ENCODE measurements around the gene PRAMEF12.

DNA sequence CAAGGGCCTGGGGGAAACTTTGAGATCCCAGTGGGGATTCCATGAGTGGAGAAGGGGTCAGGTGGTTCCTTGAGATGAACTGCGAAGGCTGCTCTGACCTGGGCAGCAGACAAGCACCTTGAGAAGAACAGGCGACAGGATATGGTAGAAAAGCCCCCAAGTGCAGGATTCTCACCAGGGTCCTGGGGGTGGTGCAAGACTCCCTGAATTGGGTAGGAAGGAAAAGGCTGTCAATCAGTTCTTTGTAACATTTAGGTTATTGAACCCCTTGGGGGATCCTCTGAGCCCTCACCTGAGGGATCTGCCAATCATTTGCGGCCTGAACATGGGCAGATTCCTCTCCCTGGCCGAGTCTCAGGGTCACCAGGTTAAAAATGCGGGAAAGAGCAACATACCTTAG is 2.4 kb upstream of the PRAMEF12 start:
- TF ChIP-seq, protein P1, sequence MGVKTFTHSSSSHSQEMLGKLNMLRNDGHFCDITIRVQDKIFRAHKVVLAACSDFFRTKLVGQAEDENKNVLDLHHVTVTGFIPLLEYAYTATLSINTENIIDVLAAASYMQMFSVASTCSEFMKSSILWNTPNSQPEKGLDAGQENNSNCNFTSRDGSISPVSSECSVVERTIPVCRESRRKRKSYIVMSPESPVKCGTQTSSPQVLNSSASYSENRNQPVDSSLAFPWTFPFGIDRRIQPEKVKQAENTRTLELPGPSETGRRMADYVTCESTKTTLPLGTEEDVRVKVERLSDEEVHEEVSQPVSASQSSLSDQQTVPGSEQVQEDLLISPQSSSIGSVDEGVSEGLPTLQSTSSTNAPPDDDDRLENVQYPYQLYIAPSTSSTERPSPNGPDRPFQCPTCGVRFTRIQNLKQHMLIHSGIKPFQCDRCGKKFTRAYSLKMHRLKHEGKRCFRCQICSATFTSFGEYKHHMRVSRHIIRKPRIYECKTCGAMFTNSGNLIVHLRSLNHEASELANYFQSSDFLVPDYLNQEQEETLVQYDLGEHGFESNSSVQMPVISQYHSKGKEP (tag by site-specific recombination; IDR thresholded peaks at IDR 0.05): no peak
- no peak for TF ChIP-seq ZNF785 (tag by site-specific recombination; IDR thresholded peaks at IDR 0.05)
- no peak for TF ChIP-seq ZNF510 (tag by site-specific recombination; IDR thresholded peaks at IDR 0.05; ENCODE audit: insufficient replicate concordance)
- TF ChIP-seq, protein P2, sequence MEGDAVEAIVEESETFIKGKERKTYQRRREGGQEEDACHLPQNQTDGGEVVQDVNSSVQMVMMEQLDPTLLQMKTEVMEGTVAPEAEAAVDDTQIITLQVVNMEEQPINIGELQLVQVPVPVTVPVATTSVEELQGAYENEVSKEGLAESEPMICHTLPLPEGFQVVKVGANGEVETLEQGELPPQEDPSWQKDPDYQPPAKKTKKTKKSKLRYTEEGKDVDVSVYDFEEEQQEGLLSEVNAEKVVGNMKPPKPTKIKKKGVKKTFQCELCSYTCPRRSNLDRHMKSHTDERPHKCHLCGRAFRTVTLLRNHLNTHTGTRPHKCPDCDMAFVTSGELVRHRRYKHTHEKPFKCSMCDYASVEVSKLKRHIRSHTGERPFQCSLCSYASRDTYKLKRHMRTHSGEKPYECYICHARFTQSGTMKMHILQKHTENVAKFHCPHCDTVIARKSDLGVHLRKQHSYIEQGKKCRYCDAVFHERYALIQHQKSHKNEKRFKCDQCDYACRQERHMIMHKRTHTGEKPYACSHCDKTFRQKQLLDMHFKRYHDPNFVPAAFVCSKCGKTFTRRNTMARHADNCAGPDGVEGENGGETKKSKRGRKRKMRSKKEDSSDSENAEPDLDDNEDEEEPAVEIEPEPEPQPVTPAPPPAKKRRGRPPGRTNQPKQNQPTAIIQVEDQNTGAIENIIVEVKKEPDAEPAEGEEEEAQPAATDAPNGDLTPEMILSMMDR (tag by site-specific recombination; IDR thresholded peaks at IDR 0.05): no peak
- TF ChIP-seq YY1 (tag by site-specific recombination; IDR thresholded peaks at IDR 0.05): no peak
- TF ChIP-seq, protein P3, sequence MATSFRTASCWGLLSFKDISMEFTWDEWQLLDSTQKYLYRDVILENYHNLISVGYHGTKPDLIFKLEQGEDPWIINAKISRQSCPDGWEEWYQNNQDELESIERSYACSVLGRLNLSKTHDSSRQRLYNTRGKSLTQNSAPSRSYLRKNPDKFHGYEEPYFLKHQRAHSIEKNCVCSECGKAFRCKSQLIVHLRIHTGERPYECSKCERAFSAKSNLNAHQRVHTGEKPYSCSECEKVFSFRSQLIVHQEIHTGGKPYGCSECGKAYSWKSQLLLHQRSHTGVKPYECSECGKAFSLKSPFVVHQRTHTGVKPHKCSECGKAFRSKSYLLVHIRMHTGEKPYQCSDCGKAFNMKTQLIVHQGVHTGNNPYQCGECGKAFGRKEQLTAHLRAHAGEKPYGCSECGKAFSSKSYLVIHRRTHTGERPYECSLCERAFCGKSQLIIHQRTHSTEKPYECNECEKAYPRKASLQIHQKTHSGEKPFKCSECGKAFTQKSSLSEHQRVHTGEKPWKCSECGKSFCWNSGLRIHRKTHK (tag by site-specific recombination; IDR thresholded peaks at IDR 0.05): no peak
- TF ChIP-seq ZNF138 (tag by site-specific recombination; IDR thresholded peaks at IDR 0.05; ENCODE audit: borderline replicate concordance): no peak
- TF ChIP-seq, protein P4, sequence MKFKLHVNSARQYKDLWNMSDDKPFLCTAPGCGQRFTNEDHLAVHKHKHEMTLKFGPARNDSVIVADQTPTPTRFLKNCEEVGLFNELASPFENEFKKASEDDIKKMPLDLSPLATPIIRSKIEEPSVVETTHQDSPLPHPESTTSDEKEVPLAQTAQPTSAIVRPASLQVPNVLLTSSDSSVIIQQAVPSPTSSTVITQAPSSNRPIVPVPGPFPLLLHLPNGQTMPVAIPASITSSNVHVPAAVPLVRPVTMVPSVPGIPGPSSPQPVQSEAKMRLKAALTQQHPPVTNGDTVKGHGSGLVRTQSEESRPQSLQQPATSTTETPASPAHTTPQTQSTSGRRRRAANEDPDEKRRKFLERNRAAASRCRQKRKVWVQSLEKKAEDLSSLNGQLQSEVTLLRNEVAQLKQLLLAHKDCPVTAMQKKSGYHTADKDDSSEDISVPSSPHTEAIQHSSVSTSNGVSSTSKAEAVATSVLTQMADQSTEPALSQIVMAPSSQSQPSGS (tag by site-specific recombination; IDR thresholded peaks at IDR 0.05; ENCODE audit: low read depth): no peak
- no peak for TF ChIP-seq ZNF629 (tag by site-specific recombination; IDR thresholded peaks at IDR 0.05)
- no peak for TF ChIP-seq MZF1 (tag by site-specific recombination; IDR thresholded peaks at IDR 0.05; ENCODE audit: borderline replicate concordance)
- no peak for TF ChIP-seq ZSCAN16 (tag by site-specific recombination; IDR thresholded peaks at IDR 0.05)

Data from HEK293 (cell line).